ENCODE measurements around the gene EIF5AL1.
"Not testable (repeated sequence)": the region's sequence is repeated elsewhere in the genome, so short reads cannot be mapped to it uniquely, and the experiment has no call there.

EIF5AL1 gene

DNA sequence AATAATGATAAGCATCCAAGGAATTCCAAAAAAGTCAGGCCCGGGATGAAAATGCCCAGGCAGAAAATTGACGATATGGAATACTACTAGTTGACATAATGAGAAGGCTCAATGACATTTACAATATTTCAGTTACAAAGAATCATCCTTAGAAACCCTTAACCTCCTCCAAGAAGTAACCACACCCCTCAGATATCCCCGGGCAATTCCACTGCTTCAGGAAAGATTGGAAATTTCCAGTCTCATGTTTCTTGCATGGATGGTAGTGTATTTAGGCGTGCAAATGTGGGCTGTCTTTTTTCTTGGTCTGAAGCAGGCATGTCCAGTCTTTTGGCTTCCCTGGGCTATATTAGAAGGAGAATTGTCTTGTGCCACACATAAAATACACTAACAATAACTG lies 5.2 kb downstream of the EIF5AL1 start:
- H3K9me3 Mint-ChIP-seq; H3K4me1 Mint-ChIP-seq (ENCODE audit: low read depth); DNase-seq; H3K27ac Mint-ChIP-seq; H3K4me3 Mint-ChIP-seq; H3K36me3 Mint-ChIP-seq (ENCODE audit: low read depth): not testable (repeated sequence)
- H3K27me3 Mint-ChIP-seq = peaks cover 12% of the 10 kb centered on the region

DNA sequence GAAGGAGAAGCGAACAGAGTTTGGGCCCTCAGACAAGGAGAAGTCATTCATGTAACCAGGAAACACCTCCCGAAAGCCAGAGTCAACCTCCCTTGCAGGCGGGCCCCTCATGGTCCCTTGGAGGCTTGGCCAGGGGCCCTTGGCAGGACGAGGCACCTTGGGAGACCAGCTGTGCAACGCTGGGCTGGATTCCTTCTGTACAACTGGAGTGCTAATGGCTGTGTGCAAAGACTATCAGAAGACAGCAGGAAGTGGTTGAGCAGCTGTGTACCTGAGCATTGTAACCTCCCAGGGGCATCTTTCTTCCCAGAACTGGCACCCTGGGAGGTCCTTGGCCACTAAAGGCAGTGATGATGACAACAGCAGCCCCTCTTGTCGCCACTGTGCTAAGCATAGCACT lies 9.4 kb downstream of the EIF5AL1 start:
- not testable (repeated sequence) for DNase-seq; H3K36me3 Mint-ChIP-seq (ENCODE audit: low read depth); H3K27ac Mint-ChIP-seq; H3K4me3 Mint-ChIP-seq; H3K27me3 Mint-ChIP-seq; H3K9me3 Mint-ChIP-seq; H3K4me1 Mint-ChIP-seq (ENCODE audit: low read depth)

DNA sequence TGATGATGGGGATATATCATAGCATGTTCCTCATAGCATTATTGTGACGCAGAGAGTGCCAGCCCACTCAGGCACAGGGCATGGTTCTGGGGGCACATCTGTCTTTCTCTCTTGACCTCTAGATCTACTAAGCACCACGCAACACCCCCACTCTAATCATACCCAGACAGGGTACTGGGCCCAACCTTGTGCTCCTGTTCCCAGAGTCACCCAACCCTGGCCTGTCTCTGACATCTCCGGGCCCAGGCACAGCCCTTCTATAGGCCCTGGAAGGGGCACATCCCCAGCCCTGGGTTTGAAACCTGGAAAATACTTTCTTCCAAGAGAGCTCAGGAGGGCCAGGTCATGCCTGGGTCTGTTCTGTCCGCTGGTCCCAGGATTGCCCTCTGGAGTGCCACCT lies 10.1 kb downstream of the EIF5AL1 start:
- H3K27me3 Mint-ChIP-seq; H3K4me1 Mint-ChIP-seq (ENCODE audit: low read depth); H3K27ac Mint-ChIP-seq; DNase-seq; H3K4me3 Mint-ChIP-seq; H3K9me3 Mint-ChIP-seq; H3K36me3 Mint-ChIP-seq (ENCODE audit: low read depth): not testable (repeated sequence)

GRCh38 chr10:79523157-79523853 lies 11.0 kb downstream of the EIF5AL1 start:
- not testable (repeated sequence) for H3K4me1 Mint-ChIP-seq (ENCODE audit: low read depth); H3K9me3 Mint-ChIP-seq; H3K4me3 Mint-ChIP-seq; H3K27me3 Mint-ChIP-seq; H3K27ac Mint-ChIP-seq; H3K36me3 Mint-ChIP-seq (ENCODE audit: low read depth); DNase-seq

DNA sequence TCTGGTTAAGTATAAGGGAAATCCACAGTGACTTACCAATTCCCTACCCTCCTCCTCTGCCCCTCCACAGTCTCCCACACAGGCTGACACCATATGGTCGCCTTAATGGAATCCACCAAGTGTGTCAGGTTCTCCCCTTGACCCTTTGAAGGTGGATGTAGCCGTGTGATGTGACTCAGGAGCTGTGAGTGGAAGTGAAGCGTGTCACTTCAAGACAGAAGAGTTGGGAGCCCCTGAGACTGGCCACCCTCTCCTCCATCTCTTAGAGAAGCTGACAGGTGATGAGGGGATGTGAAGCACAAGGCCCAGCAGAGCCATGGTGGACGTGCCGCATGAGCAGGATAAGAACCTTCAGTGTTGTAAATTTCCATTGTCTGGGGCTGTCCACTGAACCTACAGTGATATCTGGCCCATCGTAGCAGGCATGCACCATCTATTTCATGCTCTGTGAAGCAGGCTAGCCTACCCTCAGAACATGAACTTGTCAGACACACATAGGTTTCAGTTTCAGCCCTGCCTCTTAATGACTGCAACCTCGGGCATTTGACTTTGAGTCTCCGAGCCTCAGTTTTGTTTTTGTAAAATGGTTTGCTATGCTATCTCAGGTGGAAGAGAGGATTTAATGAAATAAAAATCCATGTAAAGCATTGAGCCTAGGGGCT lies 12.8 kb downstream of the EIF5AL1 start:
- H3K9me3 Mint-ChIP-seq; H3K4me1 Mint-ChIP-seq (ENCODE audit: low read depth); DNase-seq; H3K27ac Mint-ChIP-seq; H3K4me3 Mint-ChIP-seq; H3K36me3 Mint-ChIP-seq (ENCODE audit: low read depth); H3K27me3 Mint-ChIP-seq: not testable (repeated sequence)

DNA sequence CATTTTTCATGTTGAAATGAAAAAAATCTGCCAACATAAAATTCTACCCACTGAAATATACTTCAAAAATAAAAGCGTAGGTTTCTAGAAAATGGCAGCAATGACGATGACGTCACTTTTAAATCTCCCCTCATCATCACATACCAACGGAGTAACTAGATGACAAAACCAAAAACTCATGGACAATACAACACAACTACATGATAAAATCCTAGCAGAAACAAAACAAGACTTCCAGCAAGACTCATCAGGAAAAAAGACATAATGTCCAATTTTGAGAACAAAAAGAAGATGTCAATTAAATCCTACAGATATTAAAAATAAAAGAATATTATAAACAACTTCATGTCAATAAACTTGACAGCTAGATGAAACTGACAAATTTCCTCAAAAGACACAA lies 15.9 kb downstream of the EIF5AL1 start:
- not testable (repeated sequence) for DNase-seq; H3K36me3 Mint-ChIP-seq (ENCODE audit: low read depth); H3K4me3 Mint-ChIP-seq; H3K9me3 Mint-ChIP-seq; H3K27ac Mint-ChIP-seq; H3K27me3 Mint-ChIP-seq; H3K4me1 Mint-ChIP-seq (ENCODE audit: low read depth)

GRCh38 chr10:79533142-79533902 lies 21.0 kb downstream of the EIF5AL1 start:
- not testable (repeated sequence) for H3K4me3 Mint-ChIP-seq; DNase-seq; H3K27me3 Mint-ChIP-seq; H3K36me3 Mint-ChIP-seq (ENCODE audit: low read depth); H3K27ac Mint-ChIP-seq; H3K4me1 Mint-ChIP-seq (ENCODE audit: low read depth); H3K9me3 Mint-ChIP-seq

DNA sequence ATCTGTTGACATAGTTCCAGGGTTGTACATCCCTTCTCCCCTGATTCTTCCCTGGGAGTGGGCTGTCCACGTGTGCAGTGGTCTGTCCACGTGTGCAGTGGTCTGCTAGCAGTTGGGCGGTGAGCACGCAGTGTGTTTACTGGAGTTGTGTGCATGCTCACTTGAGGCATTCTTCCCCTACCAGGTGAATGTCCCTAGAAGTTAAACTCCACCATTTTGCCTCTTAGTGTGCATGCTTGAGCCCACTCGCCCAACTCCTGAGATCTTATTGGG lies 21.5 kb downstream of the EIF5AL1 start:
- H3K4me3 Mint-ChIP-seq; H3K27me3 Mint-ChIP-seq; DNase-seq; H3K36me3 Mint-ChIP-seq (ENCODE audit: low read depth); H3K9me3 Mint-ChIP-seq; H3K27ac Mint-ChIP-seq; H3K4me1 Mint-ChIP-seq (ENCODE audit: low read depth): not testable (repeated sequence)

GRCh38 chr10:79538311-79538710 lies 26.0 kb downstream of the EIF5AL1 start:
- not testable (repeated sequence) for H3K36me3 Mint-ChIP-seq (ENCODE audit: low read depth); H3K27ac Mint-ChIP-seq; H3K9me3 Mint-ChIP-seq; H3K27me3 Mint-ChIP-seq; H3K4me1 Mint-ChIP-seq (ENCODE audit: low read depth); DNase-seq; H3K4me3 Mint-ChIP-seq

- not testable (repeated sequence) for H3K27ac Mint-ChIP-seq; DNase-seq; H3K9me3 Mint-ChIP-seq; H3K27me3 Mint-ChIP-seq; H3K4me3 Mint-ChIP-seq; H3K4me1 Mint-ChIP-seq (ENCODE audit: low read depth); H3K36me3 Mint-ChIP-seq (ENCODE audit: low read depth)
These were observed 28.6 kb downstream of the EIF5AL1 start for GRCh38 chr10:79540930-79541329.

DNA sequence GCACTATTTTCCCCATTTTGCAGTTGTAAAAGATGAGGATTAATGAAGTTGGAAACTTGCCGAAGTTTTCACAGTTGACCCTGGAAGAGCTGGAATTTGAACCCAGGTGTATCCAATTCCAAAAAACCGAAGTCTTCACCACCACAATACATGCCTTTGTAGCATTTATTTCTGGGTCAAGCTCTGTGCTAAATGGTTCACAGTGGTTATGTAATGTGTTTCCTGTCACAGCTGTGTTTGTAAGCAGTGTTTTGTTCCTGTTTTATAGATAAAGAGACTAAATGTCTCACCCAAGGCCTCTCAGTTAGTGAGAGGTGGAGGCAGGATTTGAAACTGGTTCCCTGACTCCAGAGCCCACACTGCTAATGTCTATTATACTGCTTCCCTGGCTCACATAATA lies 30.3 kb downstream of the EIF5AL1 start:
- H3K27me3 Mint-ChIP-seq = no peaks in the 10 kb centered on the region
- H3K4me1 Mint-ChIP-seq (ENCODE audit: low read depth) = peaks cover 10% of the 10 kb centered on the region
- no peak for DNase-seq
- no peaks in the 10 kb centered on the region for H3K36me3 Mint-ChIP-seq (ENCODE audit: low read depth)
- H3K9me3 Mint-ChIP-seq = no peaks in the 10 kb centered on the region
- H3K27ac Mint-ChIP-seq = no peak overlapping the region
- no peak overlapping the region for H3K4me3 Mint-ChIP-seq

DNA sequence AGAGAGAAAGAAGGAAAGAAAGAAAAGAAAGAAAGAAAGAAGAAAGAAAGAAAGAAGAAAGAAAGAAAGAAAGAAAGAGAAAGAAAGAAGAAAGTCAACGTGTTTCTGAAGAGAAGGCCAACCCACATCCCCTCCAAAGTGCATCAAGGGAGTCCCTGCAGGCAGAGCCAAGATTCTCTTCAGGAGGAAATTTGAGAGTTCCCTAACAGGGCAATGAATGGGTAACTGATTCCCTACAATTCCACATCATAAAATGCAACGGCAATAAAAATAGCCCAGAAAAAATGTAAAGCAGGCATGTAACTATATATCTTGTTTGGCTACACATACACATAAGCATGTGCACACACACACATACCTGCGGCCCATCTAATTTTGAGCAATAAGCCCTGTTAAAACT lies 32.1 kb downstream of the EIF5AL1 start:
- H3K9me3 Mint-ChIP-seq; H3K27me3 Mint-ChIP-seq; H3K4me3 Mint-ChIP-seq; H3K36me3 Mint-ChIP-seq (ENCODE audit: low read depth); H3K27ac Mint-ChIP-seq; DNase-seq: not testable (repeated sequence)
- H3K4me1 Mint-ChIP-seq (ENCODE audit: low read depth) = peaks cover 17% of the 10 kb centered on the region

DNA sequence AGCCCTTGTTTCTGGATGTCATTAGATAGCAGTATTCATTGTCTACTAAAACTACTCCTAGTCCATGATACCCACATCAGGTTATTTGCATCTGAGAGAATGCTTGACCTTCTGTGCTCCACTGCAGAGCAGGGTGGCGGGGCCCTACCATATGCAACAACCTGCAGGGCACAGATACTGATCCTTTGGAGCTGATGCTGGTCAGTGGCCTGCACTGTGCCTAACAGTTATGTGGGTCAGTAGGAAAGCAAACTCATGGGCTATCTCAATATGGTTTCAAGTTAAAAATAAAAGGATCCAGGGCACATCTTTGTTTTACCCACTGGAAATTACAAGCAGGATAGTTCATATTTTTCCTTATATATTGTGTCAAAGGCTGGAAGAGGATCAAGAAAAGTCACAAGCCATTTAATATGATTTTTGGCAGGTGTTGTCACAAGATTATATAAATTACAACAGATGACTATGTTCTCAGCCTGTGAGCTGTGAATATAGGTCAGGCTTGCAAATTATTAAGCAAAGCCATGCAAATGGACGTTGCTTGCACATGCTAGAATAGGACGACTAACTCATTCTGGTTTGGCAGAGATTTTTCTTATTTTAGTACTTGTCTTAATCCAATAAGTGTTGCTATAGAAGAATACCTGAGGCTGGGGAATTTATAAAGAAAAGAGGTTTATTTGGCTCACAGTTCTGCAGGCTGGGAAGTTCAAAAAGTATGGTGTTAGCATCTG lies 32.8 kb downstream of the EIF5AL1 start:
- H3K27ac Mint-ChIP-seq, H3K9me3 Mint-ChIP-seq: not testable (repeated sequence)

DNA sequence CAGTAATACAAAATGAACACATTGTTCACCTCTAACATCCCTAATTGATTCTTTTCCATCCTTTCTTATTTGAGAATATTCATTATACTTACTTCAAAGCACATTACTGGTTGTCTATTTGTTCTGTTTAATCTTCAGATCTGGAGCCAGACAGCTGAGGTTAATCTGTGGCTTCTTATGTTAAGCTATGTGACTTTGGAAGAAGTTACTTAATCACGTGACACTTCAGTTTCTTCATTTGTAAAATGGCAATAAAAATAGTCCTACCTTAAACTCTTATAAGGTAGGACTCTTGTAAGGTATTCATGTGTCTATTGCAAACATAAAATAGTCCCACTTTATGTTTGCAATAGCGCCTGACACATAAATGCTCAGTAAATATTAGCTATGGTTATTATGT lies 34.8 kb downstream of the EIF5AL1 start:
- H3K27ac Mint-ChIP-seq; H3K27me3 Mint-ChIP-seq; H3K9me3 Mint-ChIP-seq; H3K36me3 Mint-ChIP-seq (ENCODE audit: low read depth); H3K4me3 Mint-ChIP-seq; DNase-seq: not testable (repeated sequence)
- H3K4me1 Mint-ChIP-seq (ENCODE audit: low read depth) = peaks cover 14% of the 10 kb centered on the region

More for the DNA sequence above, 32.8 kb downstream of the EIF5AL1 start:
- not testable (repeated sequence) for H3K27me3 Mint-ChIP-seq; H3K36me3 Mint-ChIP-seq (ENCODE audit: low read depth); H3K4me3 Mint-ChIP-seq; DNase-seq
- peaks cover 17% of the 10 kb centered on the region for H3K4me1 Mint-ChIP-seq (ENCODE audit: low read depth)

DNA sequence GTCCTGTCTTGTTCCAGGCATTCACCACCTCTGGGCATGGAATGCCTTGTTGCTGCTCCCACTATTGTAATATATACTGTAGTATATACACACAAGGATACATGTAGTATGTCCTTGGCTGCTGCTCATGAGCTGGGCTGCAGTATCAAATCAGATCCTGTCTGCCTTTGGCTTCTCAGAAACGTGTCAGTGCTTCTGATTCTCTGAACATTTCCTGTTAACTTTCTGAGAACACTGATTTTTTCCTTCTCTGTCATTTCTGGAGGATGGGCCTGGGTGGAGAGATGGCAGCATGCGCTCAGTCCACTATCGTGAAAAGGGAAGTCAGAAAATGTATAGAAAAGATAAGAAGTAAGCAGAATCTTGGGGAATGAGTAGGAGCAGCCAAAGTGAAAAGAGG lies 35.6 kb downstream of the EIF5AL1 start:
- H3K4me1 Mint-ChIP-seq (ENCODE audit: low read depth) = peaks cover 11% of the 10 kb centered on the region
- H3K36me3 Mint-ChIP-seq (ENCODE audit: low read depth) = no peaks in the 10 kb centered on the region
- H3K27me3 Mint-ChIP-seq = no peaks in the 10 kb centered on the region
- H3K4me3 Mint-ChIP-seq = no peak overlapping the region
- DNase-seq = no peak
- no peak overlapping the region for H3K27ac Mint-ChIP-seq
- no peaks in the 10 kb centered on the region for H3K9me3 Mint-ChIP-seq

Data from activated T-cell treated with anti-CD3 and anti-CD28 coated beads, Interleukin-2, amount 50 U/mL, for 24 hours (primary cell).